HG03139 (cell line): ENCODE data around the gene HOTAIR.

Experiments
- ATAC-seq: cut with Tn5 transposase; IDR thresholded peaks from one replicate; pipeline ENCODE4 v1.9.1; 2021; ENCODE audit not compliant: unreplicated experiment

The HOTAIR gene

GRCh38 chr12:54011665-54012532, 37.1 kb upstream of the HOTAIR start:
- ATAC-seq, result no peak

- ATAC-seq, result no peak
Observed at GRCh38 chr12:54010972-54011664, 36.4 kb upstream of the HOTAIR start.

- no peak for ATAC-seq
Observed at GRCh38 chr12:54010053-54010971, 35.6 kb upstream of the HOTAIR start.

GRCh38 chr12:54009171-54010052, 34.7 kb upstream of the HOTAIR start:
- no peak for ATAC-seq

- no peak for ATAC-seq
Observed at GRCh38 chr12:54008260-54008552, 33.5 kb upstream of the HOTAIR start.

- no peak for ATAC-seq
Observed at GRCh38 chr12:54007538-54008259, 32.9 kb upstream of the HOTAIR start.

GRCh38 chr12:54006559-54007220, 31.9 kb upstream of the HOTAIR start:
- no peak for ATAC-seq

GRCh38 chr12:54005853-54006558, 31.3 kb upstream of the HOTAIR start:
- peak; percentile 58 for ATAC-seq

GRCh38 chr12:54005531-54005852, 30.7 kb upstream of the HOTAIR start:
- no peak for ATAC-seq

GRCh38 chr12:54004841-54005530, 30.2 kb upstream of the HOTAIR start:
- ATAC-seq, result no peak

GRCh38 chr12:54004063-54004840, 29.5 kb upstream of the HOTAIR start:
- no peak for ATAC-seq

- ATAC-seq, result no peak
Observed at GRCh38 chr12:54003625-54004024, 28.9 kb upstream of the HOTAIR start.

GRCh38 chr12:54002915-54003389, 28.2 kb upstream of the HOTAIR start:
- no peak for ATAC-seq

GRCh38 chr12:54002278-54002914, 27.6 kb upstream of the HOTAIR start:
- no peak for ATAC-seq

GRCh38 chr12:54001283-54002187, 26.8 kb upstream of the HOTAIR start:
- ATAC-seq, result no peak
